ENCODE results near the gene MAGEB17. TPM values are rescaled to one million over a fixed set of nuclear protein-coding genes. Genes with fewer than 3 reads are reported as not detected.
A peak's percentile ranks its signal among the peaks of the same experiment; 100 is the strongest.

The MAGEB17 gene
- total and polyA plus RNA-seq, 9 of the 15 experiments (the other 6 are each of a cell fraction or from before 2014, with no cell fraction given): 0.07 to 0.45 (median 0.14) TPM; not detected in 1

GRCh38 chrX:16196829-16197228, 29.5 kb downstream of the MAGEB17 start (continued):
- TF ChIP-seq MGA (IDR thresholded peaks at IDR 0.05) (no peak), ZNF143 (CRISPR knock-in tag; IDR thresholded peaks at IDR 0.05) (no peak), NFE2 (IDR thresholded peaks at IDR 0.05; ENCODE audit: low read depth) (peak; percentile 89), ARID3A (IDR thresholded peaks at IDR 0.05; ENCODE audit: borderline replicate concordance, low read depth, low read length) (no peak), HMG20A (CRISPR knock-in tag; conservative IDR thresholded peaks at IDR 0.05) (no peak), ATF3 (IDR thresholded peaks at IDR 0.05) (peak; percentile 40; the same call in 1 of the 2 replicates), ATF3 (CRISPR knock-in tag; conservative IDR thresholded peaks at IDR 0.05) (no peak), ARID1B (IDR thresholded peaks at IDR 0.05) (peak; percentile 29; the same call in 1 of the 2 replicates), EP300 (IDR thresholded peaks at IDR 0.05; ENCODE audit: low read length) (peak; percentile 51; the same call in 1 of the 2 replicates), MXD1 (CRISPR knock-in tag; IDR thresholded peaks at IDR 0.05; ENCODE audit: borderline replicate concordance, poor library complexity, severe bottlenecking) (no peak), BACH1 (tag; IDR thresholded peaks at IDR 0.05) (peak; percentile 38; the same call in 1 of the 2 replicates), KAT2B (IDR thresholded peaks at IDR 0.05; ENCODE audit: low read depth, low read length) (no peak)

All from K562 (cell line).